Nephron (organoid): Measurements from ENCODE around the gene SNTB2.

Source experiments
- H3K27ac Mint-ChIP-seq, 3 experiments: 2 replicates each; pipeline ENCODE4 v1.8.0; 2020; ENCODE audit warnings: mixed read lengths in 3 of 3, mild to moderate bottlenecking in 2 of 3, moderate library complexity in 1 of 3
- H3K27me3 Mint-ChIP-seq: 2 replicates; pipeline ENCODE4 v1.8.0; 2021; ENCODE audit warnings: low read depth, mild to moderate bottlenecking, moderate library complexity, mixed read lengths
- H3K36me3 Mint-ChIP-seq: 2 replicates; pipeline ENCODE4 v1.8.0; 2020; ENCODE audit warnings: low read depth, mixed read lengths
- H3K4me1 Mint-ChIP-seq: 2 replicates; pipeline ENCODE4 v1.8.0; 2020; ENCODE audit warnings: mixed read lengths
- H3K4me3 Mint-ChIP-seq, 3 experiments: 2 replicates each; pipeline ENCODE4 v1.8.0; 2020; ENCODE audit warnings: mild to moderate bottlenecking in 3 of 3, mixed read lengths in 3 of 3, moderate library complexity in 2 of 3
- H3K9me3 Mint-ChIP-seq: 2 replicates; pipeline ENCODE4 v1.8.0; 2020; ENCODE audit warnings: mixed read lengths
- TF ChIP-seq, protein P1 (sequence below), 3 experiments: fragments of 200-600 bp; sonication (generic); IDR thresholded peaks; one replicate each; pipeline ENCODE4 v1.5.0; 2021; ENCODE audit warnings: antibody characterized with exemption in 3 of 3; ENCODE audit not compliant: unreplicated experiment in 3 of 3

Gene SNTB2

DNA sequence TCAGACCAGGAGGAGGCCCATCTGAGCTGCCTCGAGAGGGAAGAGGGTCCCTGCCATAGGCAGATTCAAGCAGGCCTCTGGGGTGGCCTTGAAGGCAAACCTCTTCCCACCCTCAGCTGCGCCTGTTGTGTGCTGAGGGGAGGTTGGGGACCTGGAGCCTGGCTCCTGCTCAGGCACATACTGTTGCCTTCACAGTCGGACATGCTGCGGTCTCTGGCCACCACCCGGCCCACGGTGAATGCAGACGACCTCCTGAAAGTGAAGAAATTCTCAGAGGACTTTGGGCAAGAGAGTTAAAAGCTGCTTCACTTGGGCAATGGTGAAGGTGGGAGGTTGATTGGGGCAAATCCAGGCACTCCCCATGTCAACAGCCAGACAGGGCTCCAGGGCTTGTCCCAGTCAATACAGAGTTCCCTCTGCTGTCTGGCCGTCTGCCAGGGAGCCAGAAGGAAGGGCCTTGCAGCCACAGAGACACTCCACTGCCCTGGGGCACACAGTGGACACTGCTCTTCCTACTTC is 137.1 kb downstream of the SNTB2 start:
- Mint-ChIP-seq H3K4me1 (peaks cover 20% of the 10 kb centered on the region), H3K9me3 (no peaks in the 10 kb centered on the region), H3K4me3 (no peak overlapping the region), H3K27ac (no peak overlapping the region), H3K36me3 (peaks cover 57% of the 10 kb centered on the region), H3K27me3 (no peaks in the 10 kb centered on the region)
- TF ChIP-seq, protein P1, sequence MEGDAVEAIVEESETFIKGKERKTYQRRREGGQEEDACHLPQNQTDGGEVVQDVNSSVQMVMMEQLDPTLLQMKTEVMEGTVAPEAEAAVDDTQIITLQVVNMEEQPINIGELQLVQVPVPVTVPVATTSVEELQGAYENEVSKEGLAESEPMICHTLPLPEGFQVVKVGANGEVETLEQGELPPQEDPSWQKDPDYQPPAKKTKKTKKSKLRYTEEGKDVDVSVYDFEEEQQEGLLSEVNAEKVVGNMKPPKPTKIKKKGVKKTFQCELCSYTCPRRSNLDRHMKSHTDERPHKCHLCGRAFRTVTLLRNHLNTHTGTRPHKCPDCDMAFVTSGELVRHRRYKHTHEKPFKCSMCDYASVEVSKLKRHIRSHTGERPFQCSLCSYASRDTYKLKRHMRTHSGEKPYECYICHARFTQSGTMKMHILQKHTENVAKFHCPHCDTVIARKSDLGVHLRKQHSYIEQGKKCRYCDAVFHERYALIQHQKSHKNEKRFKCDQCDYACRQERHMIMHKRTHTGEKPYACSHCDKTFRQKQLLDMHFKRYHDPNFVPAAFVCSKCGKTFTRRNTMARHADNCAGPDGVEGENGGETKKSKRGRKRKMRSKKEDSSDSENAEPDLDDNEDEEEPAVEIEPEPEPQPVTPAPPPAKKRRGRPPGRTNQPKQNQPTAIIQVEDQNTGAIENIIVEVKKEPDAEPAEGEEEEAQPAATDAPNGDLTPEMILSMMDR (IDR thresholded peaks at IDR 0.05; ENCODE audit: unreplicated experiment in 3 of 3) = no peak

DNA sequence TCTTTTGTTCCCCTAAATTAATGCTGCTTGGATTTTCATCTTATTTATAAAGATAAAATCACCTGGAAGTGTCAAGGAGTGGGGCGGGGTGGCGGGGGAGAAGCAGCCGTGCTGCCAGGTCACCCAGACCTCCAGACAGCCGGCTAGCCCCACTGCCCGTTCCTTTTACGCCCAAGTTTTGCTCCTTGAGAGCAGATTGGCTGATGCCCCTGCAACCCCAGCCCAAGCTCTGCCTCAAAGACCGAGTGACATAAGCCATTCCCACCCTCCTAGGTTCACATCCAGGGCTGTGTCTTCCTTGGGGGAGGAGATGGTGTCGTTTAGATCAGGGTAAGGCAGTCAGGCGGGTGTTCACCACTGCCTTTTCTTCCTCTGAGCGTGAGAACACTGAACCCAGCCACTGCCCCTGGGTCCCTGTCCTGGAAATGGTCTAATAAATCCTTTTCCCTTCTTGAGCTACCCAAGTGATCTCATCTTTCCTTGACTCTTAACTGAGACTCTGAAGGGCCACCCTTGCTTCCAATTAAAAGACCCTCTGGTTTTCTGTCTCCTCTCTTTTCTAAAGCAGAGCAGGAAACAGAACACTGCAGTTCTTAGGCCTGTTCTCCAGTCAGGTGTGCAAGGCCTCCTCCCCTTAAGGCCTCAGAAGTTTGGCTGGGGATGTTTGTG is 137.8 kb downstream of the SNTB2 start:
- H3K36me3 Mint-ChIP-seq = peaks cover 54% of the 10 kb centered on the region
- peaks cover 25% of the 10 kb centered on the region for H3K4me1 Mint-ChIP-seq
- TF ChIP-seq, protein P1 (IDR thresholded peaks at IDR 0.05; ENCODE audit: unreplicated experiment in 3 of 3) = no peak
- H3K27ac Mint-ChIP-seq = no peak overlapping the region
- no peaks in the 10 kb centered on the region for H3K9me3 Mint-ChIP-seq
- H3K4me3 Mint-ChIP-seq = no peak overlapping the region
- no peaks in the 10 kb centered on the region for H3K27me3 Mint-ChIP-seq

DNA sequence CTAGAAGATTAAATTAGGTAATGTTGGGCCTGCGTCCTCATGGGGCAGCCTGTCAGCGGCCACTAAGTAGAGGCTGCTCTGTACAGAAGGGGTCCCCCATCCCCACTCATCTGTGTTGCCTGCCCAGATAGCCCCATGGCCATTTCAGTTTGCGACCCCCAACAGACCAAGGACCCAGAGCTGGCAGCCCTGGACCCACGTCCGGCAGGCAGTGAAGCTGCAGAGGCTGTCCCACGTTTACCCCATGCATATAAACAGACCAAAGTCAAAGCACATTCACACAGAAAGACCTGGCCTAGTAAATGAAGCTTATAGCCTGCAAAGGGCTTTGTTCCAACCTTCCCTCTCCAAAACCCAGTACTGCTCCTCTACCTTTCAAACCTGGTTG is 138.8 kb downstream of the SNTB2 start:
- H3K4me1 Mint-ChIP-seq = peaks cover 25% of the 10 kb centered on the region
- H3K27ac Mint-ChIP-seq = peak overlapping the region in 2 of 3 experiments; percentile 62 to 92
- TF ChIP-seq, protein P1 (IDR thresholded peaks at IDR 0.05; ENCODE audit: unreplicated experiment in 3 of 3) = no peak
- no peaks in the 10 kb centered on the region for H3K9me3 Mint-ChIP-seq
- H3K27me3 Mint-ChIP-seq = no peaks in the 10 kb centered on the region
- H3K36me3 Mint-ChIP-seq = peaks cover 49% of the 10 kb centered on the region
- peak overlapping the region in 1 of 3 experiments; percentile 29 for H3K4me3 Mint-ChIP-seq

DNA sequence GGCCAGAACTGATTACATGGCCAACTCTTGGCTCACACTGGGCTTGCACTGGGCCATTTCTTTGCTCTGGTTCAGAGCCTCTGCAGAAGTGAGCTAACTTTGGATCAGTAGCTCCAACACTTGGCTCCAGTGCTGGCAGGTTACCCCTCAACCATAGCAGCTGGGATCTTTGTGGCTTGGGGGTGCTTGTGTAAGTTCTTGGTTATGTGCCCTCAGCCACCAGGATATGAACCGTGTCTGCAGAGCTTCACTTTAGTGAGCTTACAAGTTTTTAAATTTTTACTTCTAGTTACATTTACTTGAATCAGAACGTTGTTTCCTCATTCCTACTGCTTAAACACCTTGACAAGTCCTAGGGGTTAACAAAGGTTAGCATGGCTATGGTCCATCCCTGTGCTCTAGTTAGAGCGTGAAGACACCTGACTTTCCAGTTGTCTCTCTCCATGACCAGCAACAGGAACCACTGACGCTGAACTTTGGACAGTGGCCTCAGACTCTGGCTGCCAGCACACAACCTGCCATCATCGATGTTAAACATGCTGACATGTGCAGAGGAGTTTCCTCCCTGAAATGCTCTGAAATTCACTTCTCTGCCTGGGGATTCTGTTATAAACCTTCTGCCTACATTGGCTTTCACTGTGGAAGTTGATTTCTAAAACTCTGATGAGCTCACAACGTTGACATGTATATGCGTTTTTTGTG is 139.4 kb downstream of the SNTB2 start:
- H3K9me3 Mint-ChIP-seq = no peaks in the 10 kb centered on the region
- no peaks in the 10 kb centered on the region for H3K27me3 Mint-ChIP-seq
- TF ChIP-seq, protein P1 (IDR thresholded peaks at IDR 0.05; ENCODE audit: unreplicated experiment in 3 of 3) = no peak
- H3K4me1 Mint-ChIP-seq = peaks cover 25% of the 10 kb centered on the region
- H3K4me3 Mint-ChIP-seq = peak overlapping the region; percentile 36 to 56 (median 41)
- peak overlapping the region; percentile 62 to 92 (median 79) for H3K27ac Mint-ChIP-seq
- H3K36me3 Mint-ChIP-seq = peaks cover 45% of the 10 kb centered on the region

DNA sequence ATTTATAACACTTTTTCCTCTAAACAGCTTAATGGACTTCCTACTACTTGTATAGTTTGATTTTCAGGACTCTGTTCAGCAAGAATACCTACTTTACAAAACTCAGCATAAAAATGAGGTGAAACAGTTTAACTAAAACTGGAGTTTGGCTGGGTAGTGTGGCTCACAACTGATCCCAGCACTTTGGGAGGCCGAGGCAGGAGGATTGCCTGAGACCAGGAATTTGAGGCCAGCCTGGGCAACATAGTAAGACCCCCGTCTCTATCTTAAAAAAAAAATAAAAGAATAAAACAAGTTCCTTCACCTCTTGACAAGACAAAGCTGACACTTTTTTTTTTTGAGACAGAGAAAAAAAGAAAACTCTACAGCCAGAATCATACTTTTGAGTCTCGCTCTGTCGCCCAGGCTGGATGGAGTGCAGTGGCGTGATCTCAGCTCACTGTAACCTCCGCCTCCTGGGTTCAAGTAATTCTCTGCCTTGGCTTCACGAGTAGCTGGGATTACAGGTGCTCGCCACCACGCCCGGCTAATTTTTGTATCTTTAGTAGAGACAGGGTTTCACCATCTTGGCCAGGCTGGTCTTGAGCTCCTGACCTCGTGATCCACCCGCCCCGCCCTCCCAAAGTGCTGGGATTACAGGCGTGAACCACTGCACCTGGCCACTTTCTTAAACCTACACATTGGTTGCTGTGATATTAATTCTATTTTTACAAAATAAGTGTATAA is 140.8 kb downstream of the SNTB2 start:
- Mint-ChIP-seq H3K4me3 (peak overlapping the region; percentile 82 to 86 (median 85)), H3K27me3 (no peaks in the 10 kb centered on the region), H3K9me3 (no peaks in the 10 kb centered on the region), H3K27ac (no peak overlapping the region), H3K4me1 (peaks cover 29% of the 10 kb centered on the region), H3K36me3 (peaks cover 39% of the 10 kb centered on the region)
- TF ChIP-seq, protein P1 (IDR thresholded peaks at IDR 0.05; ENCODE audit: unreplicated experiment in 3 of 3) = no peak
